GM18907 (cell line): ENCODE measurements around the gene ATP6V0B.

Experiments used
- ATAC-seq: cut with Tn5 transposase; IDR thresholded peaks from one replicate; pipeline ENCODE4 v1.9.1; 2021; ENCODE audit warnings: mild to moderate bottlenecking, moderate library complexity; ENCODE audit not compliant: unreplicated experiment

ATP6V0B gene

GRCh38 chr1:43945674-43946235, 29.0 kb upstream of the ATP6V0B start:
- ATAC-seq = no peak

- peak; percentile 91 for ATAC-seq
Observed at GRCh38 chr1:43946236-43947060, 28.3 kb upstream of the ATP6V0B start, which contains the start of gene IPO13. Gene IPO13 (plus strand): TSS chr1:43946950. CDS start chr1:43947601, 651 bp downstream.

- peak; percentile 29 for ATAC-seq
Observed at GRCh38 chr1:43947061-43947873, 27.5 kb upstream of the ATP6V0B start.

- ATAC-seq = no peak
Observed at GRCh38 chr1:43947874-43948437, 26.8 kb upstream of the ATP6V0B start.

- no peak for ATAC-seq
Observed at GRCh38 chr1:43949678-43950077, 25.1 kb upstream of the ATP6V0B start.

- ATAC-seq = no peak
Observed at GRCh38 chr1:43951021-43951985, 23.5 kb upstream of the ATP6V0B start.

- no peak for ATAC-seq
Observed at GRCh38 chr1:43952731-43953346, 21.9 kb upstream of the ATP6V0B start.

- ATAC-seq = no peak
Observed at GRCh38 chr1:43953361-43953760, 21.4 kb upstream of the ATP6V0B start.

GRCh38 chr1:43954036-43954435, 20.7 kb upstream of the ATP6V0B start:
- ATAC-seq = no peak

- no peak for ATAC-seq
Observed at GRCh38 chr1:43956234-43956633, 18.5 kb upstream of the ATP6V0B start.

- no peak for ATAC-seq
Observed at GRCh38 chr1:43957407-43958040, 17.2 kb upstream of the ATP6V0B start.

GRCh38 chr1:43958351-43959255, 16.2 kb upstream of the ATP6V0B start:
- no peak for ATAC-seq

GRCh38 chr1:43960798-43961197, 14.0 kb upstream of the ATP6V0B start:
- no peak for ATAC-seq

GRCh38 chr1:43961692-43962091, 13.1 kb upstream of the ATP6V0B start:
- no peak for ATAC-seq

GRCh38 chr1:43962324-43962723, 12.4 kb upstream of the ATP6V0B start:
- ATAC-seq = no peak

GRCh38 chr1:43963006-43963405, 11.8 kb upstream of the ATP6V0B start:
- no peak for ATAC-seq

- no peak for ATAC-seq
Observed at GRCh38 chr1:43963890-43964289, 10.9 kb upstream of the ATP6V0B start.

- no peak for ATAC-seq
Observed at GRCh38 chr1:43965316-43965715, 9.4 kb upstream of the ATP6V0B start.
